Lung (tissue), 12 donors: ENCODE measurements around the gene FLOT1. TPM values are rescaled to one million over a fixed set of nuclear protein-coding genes. Genes with fewer than 3 reads are reported as not detected.

Experiments
- ATAC-seq: fragments of 200-7000 bp; cut with Tn5 transposase; one replicate; pipeline ENCODE4 v1.9.1; 2020; ENCODE audit warnings: moderate number of reproducible peaks; ENCODE audit not compliant: insufficient read depth, low FRiP score
- DNase-seq, 3 donors: peaks; one replicate each; pipeline ENCODE4 v3.0.0-alpha.2; 2013 to 2017
- H3K27ac ChIP-seq, 2 donors: one replicate each; pipeline ENCODE4 v1.5.1; 2013; ENCODE audit warnings: mild to moderate bottlenecking in 2 of 2, moderate library complexity in 2 of 2, control low read depth in 1 of 2, inconsistent platforms in 1 of 2, low read depth in 1 of 2, low read length in 1 of 2
- H3K27me3 ChIP-seq, 3 donors: one replicate each; pipeline ENCODE4 v1.5.1; 2013; ENCODE audit warnings: low read length in 2 of 3; ENCODE audit not compliant: control insufficient read depth in 3 of 3, insufficient read depth in 3 of 3
- H3K36me3 ChIP-seq, 4 donors: one replicate each; pipeline ENCODE4 v1.5.1; 2013; ENCODE audit warnings: low read length in 4 of 4, mild to moderate bottlenecking in 1 of 4, moderate library complexity in 1 of 4; ENCODE audit not compliant: control insufficient read depth in 4 of 4, insufficient read depth in 4 of 4
- H3K4me1 ChIP-seq, 5 donors: one replicate each; pipeline ENCODE4 v1.5.1; 2013; ENCODE audit warnings: low read length in 5 of 5, mild to moderate bottlenecking in 2 of 5, moderate library complexity in 1 of 5; ENCODE audit not compliant: control insufficient read depth in 5 of 5, insufficient read depth in 5 of 5
- H3K4me3 ChIP-seq: one replicate; pipeline ENCODE4 v1.5.1; 2013; ENCODE audit warnings: mild to moderate bottlenecking, control low read depth, moderate library complexity
- H3K9ac ChIP-seq, 2 donors: one replicate each; pipeline ENCODE4 v1.5.1; 2013; ENCODE audit warnings: low read length in 2 of 2, control low read depth in 1 of 2; ENCODE audit not compliant: insufficient read depth in 1 of 2
- H3K9me3 ChIP-seq, 4 donors: one replicate each; pipeline ENCODE4 v1.5.1; 2013; ENCODE audit warnings: low read length in 3 of 4, mild to moderate bottlenecking in 1 of 4, moderate library complexity in 1 of 4; ENCODE audit not compliant: control insufficient read depth in 4 of 4, insufficient read depth in 3 of 4
- CTCF ChIP-seq: IDR thresholded peaks from 2 replicates; pipeline ENCODE4 v1.5.1; 2012; ENCODE audit warnings: mild to moderate bottlenecking; ENCODE audit errors: control extremely low read depth, extremely low read depth
- WGBS, 2 donors: extraction: QIAGEN DNeasy Blood & Tissue Kit; methylation state at CpG; one replicate each; pipeline ENCODE4 v1.1.7; 2013; 5-methylcytosine and 5-hydroxymethylcytosine counted together
- polyA plus RNA-seq, 2 donors: library from polyadenylated mRNA; stranded (reverse); fragments of 200-250 nt; gene quantifications; one replicate each; pipeline ENCODE4 v1.2.1, GENCODE V29; 2013
- total RNA-seq, 2 donors: library from RNA; depleted of rRNA in 1 of 2; stranded (reverse); fragments of >200 nt in 1 of 2; gene quantifications; one replicate each; pipeline ENCODE4 v1.2.1, GENCODE V29; 2014 to 2021
- donor health status: control.
- donor health status: control.
- donor health status: Bipolar disorder and iron deficiency.
- donor health status: healthy.
- donor health status: DM: yes; HTN: yes; CAD: no.

FLOT1 gene
- total and polyA plus RNA-seq, 4 donors, result 88.0 to 474 (median 188) TPM

GRCh38 chr6:30712441-30712945 lies 30.0 kb downstream of the FLOT1 start:
- Histone ChIP-seq H3K9ac (no peak overlapping the region), H3K27ac (no peak overlapping the region), H3K9me3 (no peaks in the 10 kb centered on the region), H3K36me3 (peaks cover 27 to 48% (median 30%) of the 10 kb centered on the region in 4 donors), H3K27me3 (no peaks in the 10 kb centered on the region), H3K4me3 (no peak overlapping the region), H3K4me1 (peaks cover 0 to 8% (median 0%) of the 10 kb centered on the region in 5 donors)
- no peak for TF ChIP-seq CTCF
- ATAC-seq (no peak), DNase-seq (no peak)
- WGBS, 2 donors, result 86% methylated on average over 7 of the region's 7 CpGs

- no peak overlapping the region for H3K27ac ChIP-seq
- H3K4me3 ChIP-seq, result no peak overlapping the region
- ATAC-seq (no peak), DNase-seq (no peak)
- 72 to 93% methylated on average over 1 of the region's 1 CpG for WGBS, 2 donors
- no peak for TF ChIP-seq CTCF
- H3K9me3 ChIP-seq, result no peaks in the 10 kb centered on the region
- H3K9ac ChIP-seq, result no peak overlapping the region
- peaks cover 27 to 52% (median 33%) of the 10 kb centered on the region in 4 donors for H3K36me3 ChIP-seq
- H3K27me3 ChIP-seq, result no peaks in the 10 kb centered on the region
- peaks cover 0 to 7% (median 0%) of the 10 kb centered on the region in 5 donors for H3K4me1 ChIP-seq
These were observed 30.6 kb downstream of the FLOT1 start for GRCh38 chr6:30711758-30712380.

GRCh38 chr6:30709101-30709868 lies 33.2 kb downstream of the FLOT1 start:
- Histone ChIP-seq H3K27ac (no peak overlapping the region), H3K4me3 (no peak overlapping the region), H3K9ac (no peak overlapping the region), H3K27me3 (no peaks in the 10 kb centered on the region), H3K4me1 (no peaks in the 10 kb centered on the region), H3K9me3 (no peaks in the 10 kb centered on the region), H3K36me3 (peaks cover 27 to 45% (median 38%) of the 10 kb centered on the region in 4 donors)
- TF ChIP-seq CTCF, result no peak
- 98 to 99% methylated on average over 2 of the region's 2 CpGs for WGBS, 2 donors
- DNase-seq (no peak), ATAC-seq (no peak)
